Measurements from ENCODE around the gene KRTAP20-2. TPM values are rescaled to one million over a fixed set of nuclear protein-coding genes. Genes with fewer than 3 reads are reported as not detected.

The KRTAP20-2 gene
- total RNA-seq, 6 experiments from 2014 or later: not detected

- DNase-seq: no peak
- Histone ChIP-seq H3K4me1 (no peaks in the 10 kb centered on the region), H3K9me3 (no peaks in the 10 kb centered on the region), H3K36me3 (no peaks in the 10 kb centered on the region), H3K27ac (no peak overlapping the region), H3K4me3 (no peak overlapping the region), H3K27me3 (no peaks in the 10 kb centered on the region)
- TF ChIP-seq, protein P1, sequence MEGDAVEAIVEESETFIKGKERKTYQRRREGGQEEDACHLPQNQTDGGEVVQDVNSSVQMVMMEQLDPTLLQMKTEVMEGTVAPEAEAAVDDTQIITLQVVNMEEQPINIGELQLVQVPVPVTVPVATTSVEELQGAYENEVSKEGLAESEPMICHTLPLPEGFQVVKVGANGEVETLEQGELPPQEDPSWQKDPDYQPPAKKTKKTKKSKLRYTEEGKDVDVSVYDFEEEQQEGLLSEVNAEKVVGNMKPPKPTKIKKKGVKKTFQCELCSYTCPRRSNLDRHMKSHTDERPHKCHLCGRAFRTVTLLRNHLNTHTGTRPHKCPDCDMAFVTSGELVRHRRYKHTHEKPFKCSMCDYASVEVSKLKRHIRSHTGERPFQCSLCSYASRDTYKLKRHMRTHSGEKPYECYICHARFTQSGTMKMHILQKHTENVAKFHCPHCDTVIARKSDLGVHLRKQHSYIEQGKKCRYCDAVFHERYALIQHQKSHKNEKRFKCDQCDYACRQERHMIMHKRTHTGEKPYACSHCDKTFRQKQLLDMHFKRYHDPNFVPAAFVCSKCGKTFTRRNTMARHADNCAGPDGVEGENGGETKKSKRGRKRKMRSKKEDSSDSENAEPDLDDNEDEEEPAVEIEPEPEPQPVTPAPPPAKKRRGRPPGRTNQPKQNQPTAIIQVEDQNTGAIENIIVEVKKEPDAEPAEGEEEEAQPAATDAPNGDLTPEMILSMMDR (IDR thresholded peaks at IDR 0.05): no peak
- intact Hi-C loops (cut with DNase I): no loop called here
- no peak for ATAC-seq
- WGBS (ENCODE audit: insufficient coverage, low coverage, low lambda C conversion rate, missing lambda C conversion rate): no CpG with 5 or more reads among the region's 2 CpGs
These were observed 29.0 kb upstream of the KRTAP20-2 start for GRCh38 chr21:30605968-30606367.

DNA sequence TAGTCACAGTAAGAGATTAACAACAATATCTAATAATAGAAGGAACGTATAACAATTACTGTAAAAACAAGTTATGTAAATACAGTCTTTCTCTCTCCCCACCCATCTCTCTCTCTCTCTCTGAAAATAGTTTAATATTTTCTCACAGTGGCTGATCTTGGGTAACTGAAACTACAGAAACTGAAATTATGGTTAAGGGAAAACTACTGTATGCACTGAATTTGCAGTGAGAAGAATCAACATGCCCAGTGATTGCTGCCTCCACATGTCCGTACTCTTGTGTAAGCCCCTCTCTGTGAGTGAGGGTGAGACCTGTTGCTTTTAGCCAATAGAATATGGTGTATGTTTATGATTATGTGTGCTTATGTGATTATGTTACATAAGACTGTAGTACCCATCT is 22.9 kb upstream of the KRTAP20-2 start:
- H3K36me3 ChIP-seq: no peaks in the 10 kb centered on the region
- WGBS (ENCODE audit: insufficient coverage, low coverage, low lambda C conversion rate, missing lambda C conversion rate): 42% methylated on average over 2 of the region's 2 CpGs
- DNase-seq (no peak), ATAC-seq (no peak)
- H3K27me3 ChIP-seq: no peaks in the 10 kb centered on the region
- no peak for TF ChIP-seq POLR2A (IDR thresholded peaks at IDR 0.05)
- TF ChIP-seq, protein P1 (IDR thresholded peaks at IDR 0.05): no peak
- no peak overlapping the region for H3K27ac ChIP-seq
- H3K4me3 ChIP-seq: no peak overlapping the region
- H3K9me3 ChIP-seq: no peaks in the 10 kb centered on the region
- no peaks in the 10 kb centered on the region for H3K4me1 ChIP-seq
- intact Hi-C loops (cut with DNase I): no loop called here

DNA sequence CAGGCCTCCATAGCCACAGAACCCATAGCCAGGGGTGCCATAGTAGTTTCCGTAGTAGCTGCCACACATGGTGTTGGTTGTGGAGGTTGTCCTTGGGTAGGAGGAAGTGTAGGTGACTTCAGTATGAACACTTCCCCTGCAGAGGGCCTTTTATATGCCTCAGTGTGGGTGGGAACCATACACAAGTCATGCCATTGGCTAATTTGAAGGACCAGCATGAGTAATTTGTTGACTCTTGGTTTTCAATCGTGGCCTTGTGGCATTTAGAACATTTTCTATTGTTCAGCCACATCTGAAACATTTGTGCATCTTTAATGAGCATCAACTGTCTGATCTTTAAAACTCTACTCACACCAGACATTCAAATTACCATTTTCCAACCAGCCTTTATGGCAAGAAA is 21.2 kb upstream of the KRTAP20-2 start, which contains the start of gene KRTAP6-1:
Gene KRTAP6-1 (minus strand): TSS at position 95 of the 400 bp plus-strand sequence. CDS start 26 bp downstream, at position 69.
- WGBS (ENCODE audit: insufficient coverage, low coverage, low lambda C conversion rate, missing lambda C conversion rate): 23% methylated on average over 1 of the region's 2 CpGs
- no peaks in the 10 kb centered on the region for H3K9me3 ChIP-seq
- DNase-seq (no peak), ATAC-seq (no peak)
- no peak for TF ChIP-seq POLR2A (IDR thresholded peaks at IDR 0.05)
- TF ChIP-seq, protein P1 (IDR thresholded peaks at IDR 0.05): no peak
- H3K27me3 ChIP-seq: no peaks in the 10 kb centered on the region
- H3K4me1 ChIP-seq: no peaks in the 10 kb centered on the region
- H3K4me3 ChIP-seq: no peak within 1 kb of the TSS
- no peak within 1 kb of the TSS for H3K27ac ChIP-seq
- no peaks in the 10 kb centered on the region for H3K36me3 ChIP-seq
- intact Hi-C loops (cut with DNase I): no loop called here

GRCh38 chr21:30615199-30615598 is 19.8 kb upstream of the KRTAP20-2 start:
- Histone ChIP-seq H3K9me3 (no peaks in the 10 kb centered on the region), H3K4me3 (no peak overlapping the region), H3K27ac (no peak overlapping the region), H3K4me1 (no peaks in the 10 kb centered on the region), H3K27me3 (no peaks in the 10 kb centered on the region), H3K36me3 (no peaks in the 10 kb centered on the region)
- DNase-seq: no peak
- intact Hi-C loops (cut with DNase I): no loop called here
- no peak for ATAC-seq
- TF ChIP-seq, protein P1 (IDR thresholded peaks at IDR 0.05): no peak
- no peak for TF ChIP-seq POLR2A (IDR thresholded peaks at IDR 0.05)

GRCh38 chr21:30616125-30616524 is 18.9 kb upstream of the KRTAP20-2 start, which contains the start of gene KRTAP20-1:
KRTAP20-1 (plus strand) TSS chr21:30616425; CDS start chr21:30616455, 30 bp downstream.
- no peak within 1 kb of the TSS for H3K4me3 ChIP-seq
- ATAC-seq: no peak
- intact Hi-C loops (cut with DNase I): no loop called here

More at GRCh38 chr21:30616125-30616524, 18.9 kb upstream of the KRTAP20-2 start, which contains the start of gene KRTAP20-1:
- Histone ChIP-seq H3K27me3 (no peaks in the 10 kb centered on the region), H3K27ac (no peak within 1 kb of the TSS), H3K4me1 (no peaks in the 10 kb centered on the region), H3K36me3 (no peaks in the 10 kb centered on the region), H3K9me3 (no peaks in the 10 kb centered on the region)
- no peak for TF ChIP-seq POLR2A (IDR thresholded peaks at IDR 0.05)
- TF ChIP-seq, protein P1 (IDR thresholded peaks at IDR 0.05): no peak
- WGBS (ENCODE audit: insufficient coverage, low coverage, low lambda C conversion rate, missing lambda C conversion rate): 80% methylated on average over 2 of the region's 2 CpGs
- DNase-seq: no peak
